GM18858 (cell line): Measurements from ENCODE around the gene RPS6KA3.
A peak's percentile ranks its signal among the peaks of the same experiment; 100 is the strongest.

Source experiments
- ATAC-seq: cut with Tn5 transposase; IDR thresholded peaks from one replicate; pipeline ENCODE4 v1.9.1; 2021; ENCODE audit not compliant: unreplicated experiment

Gene RPS6KA3

GRCh38 chrX:20149326-20149725 is 117.4 kb downstream of the RPS6KA3 start:
- ATAC-seq, result no peak

GRCh38 chrX:20147561-20147960 is 119.1 kb downstream of the RPS6KA3 start:
- ATAC-seq, result no peak

GRCh38 chrX:20144491-20144890 is 122.2 kb downstream of the RPS6KA3 start:
- ATAC-seq, result no peak

GRCh38 chrX:20143561-20143960 is 123.1 kb downstream of the RPS6KA3 start:
- no peak for ATAC-seq

- no peak for ATAC-seq
Observed at GRCh38 chrX:20143111-20143510, 123.6 kb downstream of the RPS6KA3 start.

- ATAC-seq, result peak; percentile 97
Observed at GRCh38 chrX:20141281-20142220, 125.2 kb downstream of the RPS6KA3 start, which contains the start of gene EIF1AX. Gene EIF1AX, minus strand, starts transcription at chrX:20141838. Its CDS starts 198 bp downstream, at chrX:20141640.

- ATAC-seq, result no peak
Observed at GRCh38 chrX:20140420-20140819, 126.3 kb downstream of the RPS6KA3 start.

GRCh38 chrX:20139966-20140365 is 126.7 kb downstream of the RPS6KA3 start:
- no peak for ATAC-seq

GRCh38 chrX:20135944-20136343 is 130.8 kb downstream of the RPS6KA3 start:
- ATAC-seq, result no peak

GRCh38 chrX:20132666-20133065 is 134.0 kb downstream of the RPS6KA3 start:
- ATAC-seq, result no peak

- no peak for ATAC-seq
Observed at GRCh38 chrX:20130357-20130756, 136.4 kb downstream of the RPS6KA3 start.

GRCh38 chrX:20129547-20129946 is 137.2 kb downstream of the RPS6KA3 start:
- ATAC-seq, result no peak

GRCh38 chrX:20128670-20129069 is 138.0 kb downstream of the RPS6KA3 start:
- ATAC-seq, result no peak

GRCh38 chrX:20127440-20127839 is 139.3 kb downstream of the RPS6KA3 start:
- peak; percentile 42 for ATAC-seq

GRCh38 chrX:20126833-20127232 is 139.9 kb downstream of the RPS6KA3 start:
- peak; percentile 39 for ATAC-seq

- no peak for ATAC-seq
Observed at GRCh38 chrX:20124964-20125363, 141.7 kb downstream of the RPS6KA3 start.

- ATAC-seq, result no peak
Observed at GRCh38 chrX:20118065-20118824, 148.5 kb downstream of the RPS6KA3 start.

- no peak for ATAC-seq
Observed at GRCh38 chrX:20116577-20117240, 150.0 kb downstream of the RPS6KA3 start, which contains the start of gene MAP7D2. Gene MAP7D2, minus strand, starts transcription at chrX:20116907. Its CDS starts 28 bp downstream, at chrX:20116879.

GRCh38 chrX:20116087-20116576 is 150.6 kb downstream of the RPS6KA3 start:
- ATAC-seq, result no peak

GRCh38 chrX:20112022-20112774 is 154.5 kb downstream of the RPS6KA3 start:
- ATAC-seq, result no peak
